HuH-7.5 (cell line): Measurements from ENCODE around the gene ATP6V1F.

Experiments used
- DNase-seq: peaks from one replicate; pipeline ENCODE4 v3.0.0; 2011; ENCODE audit warnings: low spot score

ATP6V1F gene

GRCh38 chr7:128884561-128885369 is 22.1 kb downstream of the ATP6V1F start:
- DNase-seq = no peak

GRCh38 chr7:128885370-128886187 is 22.9 kb downstream of the ATP6V1F start:
- no peak for DNase-seq

- no peak for DNase-seq
Measured at GRCh38 chr7:128886391-128887168, 23.9 kb downstream of the ATP6V1F start.

GRCh38 chr7:128887169-128888038 is 24.7 kb downstream of the ATP6V1F start:
- no peak for DNase-seq

- no peak for DNase-seq
Measured at GRCh38 chr7:128888039-128888755, 25.5 kb downstream of the ATP6V1F start.

- no peak for DNase-seq
Measured at GRCh38 chr7:128888756-128889095, 26.1 kb downstream of the ATP6V1F start.

GRCh38 chr7:128889121-128889520 is 26.5 kb downstream of the ATP6V1F start:
- no peak for DNase-seq

GRCh38 chr7:128890306-128891109 is 27.9 kb downstream of the ATP6V1F start:
- DNase-seq = peak; percentile 64

GRCh38 chr7:128891110-128891941 is 28.7 kb downstream of the ATP6V1F start:
- DNase-seq = no peak

- DNase-seq = no peak
Measured at GRCh38 chr7:128891942-128892269, 29.2 kb downstream of the ATP6V1F start.

- DNase-seq = no peak
Measured at GRCh38 chr7:128892521-128893250, 30.0 kb downstream of the ATP6V1F start.

GRCh38 chr7:128893251-128894100 is 30.8 kb downstream of the ATP6V1F start:
- DNase-seq = no peak

GRCh38 chr7:128894101-128894440 is 31.4 kb downstream of the ATP6V1F start:
- no peak for DNase-seq

- DNase-seq = no peak
Measured at GRCh38 chr7:128895320-128895719, 32.7 kb downstream of the ATP6V1F start.

- DNase-seq = no peak
Measured at GRCh38 chr7:128899392-128899791, 36.7 kb downstream of the ATP6V1F start.

- DNase-seq = no peak
Measured at GRCh38 chr7:128900237-128900636, 37.6 kb downstream of the ATP6V1F start.

- no peak for DNase-seq
Measured at GRCh38 chr7:128902761-128903585, 40.3 kb downstream of the ATP6V1F start.
